Prostate gland (tissue), 2 donors: ENCODE results near the gene KCNJ6.

Experiments used
- POLR2A ChIP-seq: fragments of 450-650 bp; IDR thresholded peaks from one replicate; pipeline ENCODE4 v1.6.1; 2016; ENCODE audit warnings: antibody characterized with exemption, mild to moderate bottlenecking
- TF ChIP-seq, protein P1 (sequence below), 4 experiments: fragments of 200-600 bp in 2 of 4; fragments of 450-650 bp in 2 of 4; sonication (generic) in 2 of 4; IDR thresholded peaks; 1 replicate in 3 of 4; 2 replicates in 1 of 4; pipeline ENCODE4 v1.5.1; 2016 to 2019; ENCODE audit warnings: antibody characterized with exemption in 4 of 4, mild to moderate bottlenecking in 2 of 4, moderate library complexity in 2 of 4

DNA sequence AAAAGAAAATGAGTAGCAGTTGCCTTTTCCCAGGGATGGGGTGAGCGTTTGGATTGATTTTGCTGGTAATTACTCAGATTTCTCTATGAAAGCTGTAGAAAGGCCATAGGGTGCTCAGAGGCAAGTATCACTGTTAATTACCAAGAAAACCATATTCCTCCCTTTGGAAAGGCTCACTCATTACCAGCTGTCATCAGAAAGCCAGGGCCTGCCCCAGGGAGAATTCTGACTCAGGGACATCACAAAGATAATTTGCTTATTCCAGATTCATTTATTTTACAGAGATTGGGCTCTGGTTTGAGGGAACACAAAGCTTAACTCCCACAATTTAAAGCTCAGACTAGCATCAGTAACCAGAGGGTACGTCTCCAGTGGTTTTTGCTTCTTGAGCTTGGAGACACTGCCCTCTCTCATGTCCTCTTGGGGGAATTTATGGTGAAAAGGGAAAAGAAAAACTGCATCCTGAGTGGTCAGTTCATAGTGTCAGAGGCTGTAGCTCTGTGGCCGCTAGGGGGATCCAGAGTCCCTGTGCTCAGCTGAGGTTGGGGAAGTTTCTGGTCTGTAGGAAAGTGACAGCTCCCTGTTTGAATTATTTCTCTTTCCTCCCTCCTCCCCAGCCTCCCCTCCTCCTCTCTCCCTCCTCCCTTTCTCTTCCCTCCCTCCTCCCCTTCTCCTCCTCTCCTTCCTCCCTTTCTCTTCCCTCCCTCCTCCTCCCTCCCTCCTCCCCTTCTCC, 204.3 kb downstream of the KCNJ6 start:
- TF ChIP-seq, protein P1, sequence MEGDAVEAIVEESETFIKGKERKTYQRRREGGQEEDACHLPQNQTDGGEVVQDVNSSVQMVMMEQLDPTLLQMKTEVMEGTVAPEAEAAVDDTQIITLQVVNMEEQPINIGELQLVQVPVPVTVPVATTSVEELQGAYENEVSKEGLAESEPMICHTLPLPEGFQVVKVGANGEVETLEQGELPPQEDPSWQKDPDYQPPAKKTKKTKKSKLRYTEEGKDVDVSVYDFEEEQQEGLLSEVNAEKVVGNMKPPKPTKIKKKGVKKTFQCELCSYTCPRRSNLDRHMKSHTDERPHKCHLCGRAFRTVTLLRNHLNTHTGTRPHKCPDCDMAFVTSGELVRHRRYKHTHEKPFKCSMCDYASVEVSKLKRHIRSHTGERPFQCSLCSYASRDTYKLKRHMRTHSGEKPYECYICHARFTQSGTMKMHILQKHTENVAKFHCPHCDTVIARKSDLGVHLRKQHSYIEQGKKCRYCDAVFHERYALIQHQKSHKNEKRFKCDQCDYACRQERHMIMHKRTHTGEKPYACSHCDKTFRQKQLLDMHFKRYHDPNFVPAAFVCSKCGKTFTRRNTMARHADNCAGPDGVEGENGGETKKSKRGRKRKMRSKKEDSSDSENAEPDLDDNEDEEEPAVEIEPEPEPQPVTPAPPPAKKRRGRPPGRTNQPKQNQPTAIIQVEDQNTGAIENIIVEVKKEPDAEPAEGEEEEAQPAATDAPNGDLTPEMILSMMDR (IDR thresholded peaks at IDR 0.05): peak; percentile 25 to 78 (median 64)
- TF ChIP-seq POLR2A: no peak
